ENCODE data around the gene GLIS1.

- no peak for TF ChIP-seq CTCF (IDR thresholded peaks at IDR 0.05; ENCODE audit: poor library complexity)
- no peak for TF ChIP-seq EZH2 (IDR thresholded peaks at IDR 0.05; ENCODE audit: borderline replicate concordance)
- TF ChIP-seq EZH2phosphoT487 (IDR thresholded peaks at IDR 0.05; ENCODE audit: low read depth, severe bottlenecking, unreplicated experiment): no peak
These were observed 194.0 kb downstream of the GLIS1 start for GRCh38 chr1:53544728-53545515.
